OCI-LY1 (cell line): ENCODE measurements around the gene TOR4A.

ENCODE experiments used
- H2AFZ ChIP-seq: fragments of 200-600 bp; sonication (generic), shearing (Covaris generic); 2 replicates; pipeline ENCODE4 v1.6.0; 2014; ENCODE audit warnings: antibody characterized with exemption, mild to moderate bottlenecking, low read length
- H3F3A ChIP-seq: fragments of 200-600 bp; sonication (generic), shearing (Covaris generic); 2 replicates; pipeline ENCODE4 v1.6.0; 2014; ENCODE audit warnings: mild to moderate bottlenecking, antibody characterized with exemption, low read length, moderate library complexity; ENCODE audit not compliant: insufficient read depth
- H3K27ac ChIP-seq: fragments of 200-600 bp; sonication (generic); 2 replicates; pipeline ENCODE4 v1.5.1; 2014; ENCODE audit warnings: low read length, mixed run types, mild to moderate bottlenecking, low read depth; ENCODE audit not compliant: poor library complexity, severe bottlenecking
- H3K27me3 ChIP-seq: fragments of 200-600 bp; sonication (generic); 2 replicates; pipeline ENCODE4 v1.6.0; 2014; ENCODE audit warnings: antibody characterized with exemption, mild to moderate bottlenecking, low read length, moderate library complexity; ENCODE audit not compliant: insufficient read depth
- H3K36me3 ChIP-seq: fragments of 200-600 bp; sonication (generic); 2 replicates; pipeline ENCODE4 v1.6.1; 2014; ENCODE audit warnings: mild to moderate bottlenecking, antibody characterized with exemption, low read length, moderate library complexity, mixed read lengths; ENCODE audit not compliant: insufficient read depth
- H3K4me1 ChIP-seq: fragments of 200-600 bp; sonication (generic); 2 replicates; pipeline ENCODE4 v1.5.1; 2014; ENCODE audit warnings: mild to moderate bottlenecking, low read length, moderate library complexity; ENCODE audit not compliant: insufficient read depth, severe bottlenecking
- H3K4me2 ChIP-seq: fragments of 200-600 bp; sonication (generic), shearing (Covaris generic); 2 replicates; pipeline ENCODE4 v1.6.1; 2014; ENCODE audit warnings: low read length
- H3K4me3 ChIP-seq: fragments of 200-600 bp; sonication (generic); 2 replicates; pipeline ENCODE4 v1.5.1; 2014; ENCODE audit warnings: low read length, low read depth, mild to moderate bottlenecking, mixed read lengths; ENCODE audit not compliant: poor library complexity, severe bottlenecking
- H3K79me2 ChIP-seq: fragments of 200-600 bp; shearing (Covaris generic); 2 replicates; pipeline ENCODE4 v1.6.1; 2016; ENCODE audit warnings: mixed run types, low read length, mixed read lengths; ENCODE audit not compliant: insufficient read depth
- H3K9ac ChIP-seq: fragments of 200-600 bp; sonication (generic), shearing (Covaris generic); 2 replicates; pipeline ENCODE4 v1.6.1; 2014; ENCODE audit warnings: mild to moderate bottlenecking, low read length, mixed read lengths
- H3K9me2 ChIP-seq: fragments of 200-600 bp; sonication (generic), shearing (Covaris generic); 2 replicates; pipeline ENCODE4 v1.6.1; 2014; ENCODE audit warnings: low read depth, mild to moderate bottlenecking, low read length, mixed read lengths
- H3K9me3 ChIP-seq: fragments of 200-600 bp; shearing (Covaris generic); 2 replicates; pipeline ENCODE4 v1.6.1; 2014; ENCODE audit warnings: low read length, mixed read lengths
- H4K20me1 ChIP-seq: fragments of 200-600 bp; sonication (generic), shearing (Covaris generic); 2 replicates; pipeline ENCODE4 v1.6.0; 2016; ENCODE audit warnings: mild to moderate bottlenecking, low read length; ENCODE audit not compliant: insufficient read depth
- EZH2 ChIP-seq: fragments of 200-600 bp; sonication (generic), shearing (Covaris generic); IDR thresholded peaks from 2 replicates; pipeline ENCODE4 v1.8.0; 2017; ENCODE audit warnings: borderline replicate concordance, mixed run types, mild to moderate bottlenecking, antibody characterized with exemption, low read length, moderate library complexity, mixed read lengths
- TF ChIP-seq, protein P1 (sequence below): fragments of 200-600 bp; sonication (generic), shearing (Covaris generic); IDR thresholded peaks from 2 replicates; pipeline ENCODE4 v1.5.1; 2017; ENCODE audit warnings: mild to moderate bottlenecking, antibody characterized with exemption, low read length, moderate library complexity, mixed read lengths

TOR4A gene

DNA sequence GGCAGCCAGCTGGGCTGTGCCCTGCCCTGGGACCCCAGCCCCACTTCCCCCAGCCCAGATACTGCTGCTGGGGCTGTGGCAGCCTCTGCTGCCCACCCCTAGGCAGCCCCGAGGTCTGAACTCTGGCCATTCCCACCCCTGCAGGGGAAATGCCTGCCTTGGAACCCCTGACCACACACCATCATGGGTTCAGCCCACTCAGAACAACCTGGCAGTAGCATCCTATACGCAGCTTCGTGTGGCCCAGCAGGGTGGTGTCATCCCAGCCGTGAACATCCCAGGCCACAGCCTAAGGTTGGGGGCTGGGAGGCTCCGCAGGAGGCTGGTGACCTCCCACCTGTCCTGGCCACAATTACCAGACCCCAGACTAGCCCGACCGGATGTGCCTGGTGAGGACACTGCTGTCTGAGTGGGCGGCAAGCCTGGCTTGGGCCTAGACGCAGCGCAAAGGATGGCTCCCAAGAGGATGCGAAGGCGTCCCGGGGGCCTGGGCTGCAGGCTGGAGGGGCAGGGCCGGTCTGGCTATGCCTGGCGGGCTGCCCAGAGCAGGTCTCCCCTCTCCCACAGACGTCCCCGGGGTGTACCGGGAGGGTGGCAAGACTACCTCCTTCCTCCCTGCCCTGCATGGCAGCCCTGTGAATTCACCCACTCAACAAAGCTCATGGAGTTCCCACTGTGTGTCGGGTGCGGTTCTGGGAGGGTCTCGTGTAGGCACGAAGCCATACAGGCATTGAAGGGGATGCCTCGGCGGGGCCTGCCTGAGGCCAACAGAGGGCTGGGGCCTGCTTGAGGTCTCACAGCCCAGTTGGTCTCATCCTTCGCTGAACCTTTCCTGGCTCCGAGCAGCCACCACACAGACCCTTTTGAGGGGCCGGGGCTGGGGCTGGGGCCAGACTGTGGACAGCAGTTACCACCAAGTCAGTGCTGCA lies 48.3 kb upstream of the TOR4A start:
- Histone ChIP-seq H3K27ac (no peak overlapping the region), H3K9me2 (no peaks in the 10 kb centered on the region), H4K20me1 (no peaks in the 10 kb centered on the region), H3K36me3 (no peaks in the 10 kb centered on the region), H3K4me1 (peaks cover 2% of the 10 kb centered on the region), H3K4me3 (no peak overlapping the region), H3F3A (no peaks in the 10 kb centered on the region), H3K4me2 (no peak overlapping the region), H3K27me3 (peaks cover 12% of the 10 kb centered on the region; the same call in 1 of the 2 replicates), H3K9me3 (no peaks in the 10 kb centered on the region), H3K9ac (no peak overlapping the region), H3K79me2 (no peaks in the 10 kb centered on the region), H2AFZ (no peak overlapping the region)
- no peak for TF ChIP-seq EZH2
- TF ChIP-seq, protein P1, sequence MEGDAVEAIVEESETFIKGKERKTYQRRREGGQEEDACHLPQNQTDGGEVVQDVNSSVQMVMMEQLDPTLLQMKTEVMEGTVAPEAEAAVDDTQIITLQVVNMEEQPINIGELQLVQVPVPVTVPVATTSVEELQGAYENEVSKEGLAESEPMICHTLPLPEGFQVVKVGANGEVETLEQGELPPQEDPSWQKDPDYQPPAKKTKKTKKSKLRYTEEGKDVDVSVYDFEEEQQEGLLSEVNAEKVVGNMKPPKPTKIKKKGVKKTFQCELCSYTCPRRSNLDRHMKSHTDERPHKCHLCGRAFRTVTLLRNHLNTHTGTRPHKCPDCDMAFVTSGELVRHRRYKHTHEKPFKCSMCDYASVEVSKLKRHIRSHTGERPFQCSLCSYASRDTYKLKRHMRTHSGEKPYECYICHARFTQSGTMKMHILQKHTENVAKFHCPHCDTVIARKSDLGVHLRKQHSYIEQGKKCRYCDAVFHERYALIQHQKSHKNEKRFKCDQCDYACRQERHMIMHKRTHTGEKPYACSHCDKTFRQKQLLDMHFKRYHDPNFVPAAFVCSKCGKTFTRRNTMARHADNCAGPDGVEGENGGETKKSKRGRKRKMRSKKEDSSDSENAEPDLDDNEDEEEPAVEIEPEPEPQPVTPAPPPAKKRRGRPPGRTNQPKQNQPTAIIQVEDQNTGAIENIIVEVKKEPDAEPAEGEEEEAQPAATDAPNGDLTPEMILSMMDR = no peak

DNA sequence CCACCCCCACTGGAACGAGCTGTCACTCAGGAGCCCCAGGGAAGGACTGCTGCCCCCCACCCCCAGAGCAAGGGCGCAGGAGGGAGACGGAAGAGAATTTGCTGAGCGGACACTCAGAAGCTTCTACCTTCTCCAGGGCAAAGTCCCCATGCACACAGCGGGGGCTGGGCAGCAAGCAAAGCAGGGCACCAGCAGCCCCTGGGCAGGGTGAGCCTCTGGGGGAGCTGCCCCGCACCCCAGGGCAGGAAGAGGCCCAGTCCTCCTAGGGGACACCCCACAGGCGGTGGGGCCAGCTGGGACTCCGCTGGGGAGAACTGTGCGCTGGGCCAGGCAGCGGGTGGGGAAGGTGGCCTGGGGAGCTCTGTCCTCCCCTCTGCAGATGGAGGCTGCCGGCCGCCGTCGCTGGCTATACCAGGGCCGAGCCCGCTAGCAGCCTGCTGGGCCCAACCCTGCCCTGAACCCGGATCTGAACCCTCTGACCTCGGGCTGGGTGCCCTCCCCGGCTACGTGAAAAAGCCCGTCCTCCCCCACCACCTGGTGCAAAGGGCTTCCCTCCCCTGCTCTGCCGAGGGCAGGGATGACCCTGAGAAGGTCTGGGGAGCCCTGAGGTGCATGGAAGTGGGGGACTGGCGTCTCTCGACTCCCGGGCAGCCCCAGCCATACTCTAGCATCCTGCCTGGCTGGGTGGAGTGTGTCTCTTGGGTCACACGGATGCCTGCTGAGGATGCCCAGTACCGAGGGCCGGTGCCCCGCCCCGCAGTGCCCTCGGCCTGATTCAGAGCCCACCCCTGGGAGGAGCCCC lies 47.4 kb upstream of the TOR4A start:
- H4K20me1 ChIP-seq = no peaks in the 10 kb centered on the region
- no peaks in the 10 kb centered on the region for H3K9me3 ChIP-seq
- no peaks in the 10 kb centered on the region for H3K9me2 ChIP-seq
- H3F3A ChIP-seq = no peaks in the 10 kb centered on the region
- H3K27ac ChIP-seq = no peak overlapping the region
- no peak overlapping the region for H3K9ac ChIP-seq
- no peaks in the 10 kb centered on the region for H3K4me1 ChIP-seq
- H3K4me3 ChIP-seq = no peak overlapping the region
- H2AFZ ChIP-seq = no peak overlapping the region
- peaks cover 12% of the 10 kb centered on the region; the same call in 1 of the 2 replicates for H3K27me3 ChIP-seq
- TF ChIP-seq EZH2 = no peak
- TF ChIP-seq, protein P1 = no peak
- H3K4me2 ChIP-seq = no peak overlapping the region
- no peaks in the 10 kb centered on the region for H3K79me2 ChIP-seq
- H3K36me3 ChIP-seq = no peaks in the 10 kb centered on the region

DNA sequence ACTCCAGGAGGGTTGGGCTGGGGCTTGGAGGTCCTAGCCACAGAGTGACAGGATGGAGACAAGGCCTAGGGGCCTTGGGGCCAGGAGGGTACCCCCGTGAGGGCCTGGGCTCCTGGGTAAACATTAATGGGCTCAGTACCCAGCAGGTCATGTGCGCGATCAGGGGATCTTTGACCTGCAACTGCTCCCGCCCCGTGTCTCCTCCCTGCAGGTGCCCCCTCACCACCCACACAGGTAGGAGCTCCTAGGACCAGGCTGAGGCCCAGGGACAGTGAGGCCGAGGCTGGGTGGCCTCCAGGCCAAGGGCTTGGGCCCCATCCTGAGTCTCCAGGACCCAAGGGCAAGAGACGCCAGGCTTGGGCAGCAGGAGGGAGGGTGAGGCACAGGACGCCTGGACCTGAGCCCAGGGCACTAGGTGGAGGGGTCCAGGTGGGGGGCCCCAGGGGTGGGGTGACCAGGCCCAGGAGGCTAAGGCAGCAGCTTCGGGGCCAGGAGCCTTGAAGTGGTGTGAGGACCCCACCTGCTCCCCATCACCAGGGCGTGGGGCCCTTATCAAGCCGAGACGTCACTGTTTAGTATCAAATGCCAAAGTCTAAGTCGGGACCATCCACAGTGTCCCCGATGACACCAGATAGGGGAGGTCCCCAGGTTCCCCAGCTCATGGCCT lies 46.7 kb upstream of the TOR4A start, which contains the start of gene SLC34A3:
Gene SLC34A3 (plus strand): TSS at position 197 of the 667 bp plus-strand sequence. CDS start 802 bp downstream, outside the sequence.
- H3K4me2 ChIP-seq = no peak within 1 kb of the TSS
- H4K20me1 ChIP-seq = no peaks in the 10 kb centered on the region
- H3K9ac ChIP-seq = no peak within 1 kb of the TSS
- no peaks in the 10 kb centered on the region for H3K9me3 ChIP-seq
- no peaks in the 10 kb centered on the region for H3K4me1 ChIP-seq
- H2AFZ ChIP-seq = no peak within 1 kb of the TSS
- no peak within 1 kb of the TSS for H3K27ac ChIP-seq
- no peaks in the 10 kb centered on the region for H3F3A ChIP-seq
- H3K9me2 ChIP-seq = no peaks in the 10 kb centered on the region
- TF ChIP-seq, protein P1 = no peak
- TF ChIP-seq EZH2 = no peak
- no peaks in the 10 kb centered on the region for H3K36me3 ChIP-seq
- H3K27me3 ChIP-seq = peaks cover 12% of the 10 kb centered on the region; the same call in 1 of the 2 replicates
- H3K4me3 ChIP-seq = no peak within 1 kb of the TSS
- H3K79me2 ChIP-seq = no peaks in the 10 kb centered on the region
